GM12891 (cell line): ENCODE measurements around the gene DENND1A.

Source experiments
- POLR2A ChIP-seq: IDR thresholded peaks from 2 replicates; pipeline ENCODE4 v1.6.1; 2011; ENCODE audit warnings: low read depth, low read length, control low read depth
- POLR2AphosphoS5 ChIP-seq: IDR thresholded peaks from 2 replicates; pipeline ENCODE4 v1.6.1; 2011; ENCODE audit warnings: low read depth, low read length, control low read depth
- POU2F2 ChIP-seq: IDR thresholded peaks from 2 replicates; pipeline ENCODE4 v1.6.1; 2011; ENCODE audit warnings: low read depth, mild to moderate bottlenecking, control low read depth, low read length, moderate library complexity

- TF ChIP-seq POLR2AphosphoS5: no peak
- no peak for TF ChIP-seq POU2F2
- TF ChIP-seq POLR2A: no peak
These were observed 587.7 kb downstream of the DENND1A start for GRCh38 chr9:123342247-123342646.
